Urothelium cell line (cell line): ENCODE results near the gene C15orf62.

ENCODE experiments used
- DNase-seq: peaks from one replicate; pipeline ENCODE4 v3.0.0; 2011; ENCODE audit warnings: low spot score, mixed read lengths
- FAIRE-seq: peaks from 2 replicates; lab custom pipeline; 2011; peaks lifted over from hg19 to GRCh38; lab: Jason Lieb, UNC

C15orf62 gene

GRCh38 chr15:40807888-40808461 is 38.2 kb downstream of the C15orf62 start:
- DNase-seq, result no peak

GRCh38 chr15:40808861-40809450 is 39.2 kb downstream of the C15orf62 start:
- FAIRE-seq (no peak), DNase-seq (no peak)

More at GRCh38 chr15:40807888-40808461, 38.2 kb downstream of the C15orf62 start:
- no peak for FAIRE-seq

- no peak for DNase-seq
- FAIRE-seq, result no peak
These were observed 43.1 kb downstream of the C15orf62 start for GRCh38 chr15:40812721-40813425.

- DNase-seq, result no peak
- no peak for FAIRE-seq
These were observed 45.4 kb downstream of the C15orf62 start for GRCh38 chr15:40815042-40815698.

GRCh38 chr15:40819048-40819447 is 49.3 kb downstream of the C15orf62 start:
- DNase-seq (no peak), FAIRE-seq (no peak)

GRCh38 chr15:40821195-40821594 is 51.4 kb downstream of the C15orf62 start:
- no peak for FAIRE-seq

More at GRCh38 chr15:40821195-40821594, 51.4 kb downstream of the C15orf62 start:
- no peak for DNase-seq
